SU-DHL-6 (cell line): ENCODE results near the gene FRMD4B.

Experiments used
- H2AFZ ChIP-seq: fragments of 200-600 bp; sonication (generic); 2 replicates; pipeline ENCODE4 v1.6.1; 2014; ENCODE audit warnings: low read depth, mild to moderate bottlenecking, moderate library complexity, mixed read lengths, antibody characterized with exemption, low read length; ENCODE audit not compliant: severe bottlenecking
- H3F3A ChIP-seq: fragments of 200-600 bp; shearing (Covaris generic); 2 replicates; pipeline ENCODE4 v1.6.0; 2016; ENCODE audit warnings: antibody characterized with exemption, mild to moderate bottlenecking; ENCODE audit not compliant: insufficient read depth
- H3K27ac ChIP-seq: fragments of 200-600 bp; sonication (generic); 2 replicates; pipeline ENCODE4 v1.5.1; 2016; ENCODE audit warnings: low read depth, mild to moderate bottlenecking, low read length, moderate library complexity, mixed read lengths
- H3K27me3 ChIP-seq: fragments of 200-600 bp; sonication (generic), shearing (Covaris generic); 2 replicates; pipeline ENCODE4 v1.6.0; 2014; ENCODE audit warnings: mild to moderate bottlenecking, low read length
- H3K36me3 ChIP-seq: fragments of 200-600 bp; sonication (generic); 2 replicates; pipeline ENCODE4 v1.6.1; 2014; ENCODE audit warnings: mild to moderate bottlenecking, low read length, mixed read lengths
- H3K4me2 ChIP-seq: fragments of 300-600, 200-600 bp; shearing (Covaris generic), sonication (generic); 2 replicates; pipeline ENCODE4 v1.6.0; 2014; ENCODE audit warnings: low read length, low read depth, mild to moderate bottlenecking; ENCODE audit not compliant: poor library complexity, severe bottlenecking
- H3K4me3 ChIP-seq: fragments of 200-600 bp; sonication (generic); 2 replicates; pipeline ENCODE4 v1.5.1; 2014; ENCODE audit warnings: antibody characterized with exemption, low read length, mild to moderate bottlenecking, mixed read lengths; ENCODE audit not compliant: insufficient read depth, poor library complexity, severe bottlenecking
- H3K79me2 ChIP-seq: fragments of 200-600 bp; sonication (generic); 2 replicates; pipeline ENCODE4 v1.6.1; 2014; ENCODE audit warnings: mild to moderate bottlenecking, low read length, moderate library complexity; ENCODE audit not compliant: insufficient read depth
- H3K9ac ChIP-seq: fragments of 200-600 bp; sonication (generic); 2 replicates; pipeline ENCODE4 v1.7.0; 2014; ENCODE audit warnings: mild to moderate bottlenecking, low read length
- H3K9me2 ChIP-seq: fragments of 200-600 bp; sonication (generic); replicated peaks from 2 replicates; pipeline ENCODE4 v1.6.1; 2014; ENCODE audit warnings: low read length; ENCODE audit not compliant: insufficient read depth
- H3K9me3 ChIP-seq: fragments of 200-600 bp; sonication (generic); 2 replicates; pipeline ENCODE4 v1.6.1; 2014; ENCODE audit warnings: low read length, mixed read lengths; ENCODE audit not compliant: insufficient read depth
- H4K20me1 ChIP-seq: fragments of 200-600 bp; sonication (generic); 2 replicates; pipeline ENCODE4 v1.6.1; 2014; ENCODE audit warnings: low read depth, mild to moderate bottlenecking, antibody characterized with exemption, low read length, moderate library complexity, mixed read lengths
- CTCF ChIP-seq: fragments of 200-600 bp; sonication (generic); IDR thresholded peaks from one replicate; pipeline ENCODE4 v1.5.1; 2017; ENCODE audit warnings: antibody characterized with exemption, mild to moderate bottlenecking, low read length, moderate library complexity; ENCODE audit not compliant: insufficient read depth, poor library complexity, severe bottlenecking
- EZH2phosphoT487 ChIP-seq: fragments of 200-600 bp; sonication (generic), shearing (Covaris generic); conservative IDR thresholded peaks from 2 replicates; pipeline ENCODE4 v1.6.1; 2018; ENCODE audit warnings: mild to moderate bottlenecking, antibody characterized with exemption, low read length, moderate library complexity, mixed read lengths

The FRMD4B gene

GRCh38 chr3:69197455-69197854, 188.4 kb downstream of the FRMD4B start:
- TF ChIP-seq CTCF (no peak), EZH2phosphoT487 (no peak)
- no peaks in the 10 kb centered on the region for H3F3A ChIP-seq
- H3K9me2 ChIP-seq: no peaks in the 10 kb centered on the region
- no peak overlapping the region for H3K4me3 ChIP-seq
- H3K36me3 ChIP-seq: no peaks in the 10 kb centered on the region
- H3K79me2 ChIP-seq: no peaks in the 10 kb centered on the region
- H3K27me3 ChIP-seq: no peaks in the 10 kb centered on the region
- H3K9me3 ChIP-seq: no peaks in the 10 kb centered on the region
- no peak overlapping the region for H3K4me2 ChIP-seq
- no peak overlapping the region for H3K9ac ChIP-seq
- H3K27ac ChIP-seq: no peak overlapping the region
- no peaks in the 10 kb centered on the region for H4K20me1 ChIP-seq
- no peak overlapping the region for H2AFZ ChIP-seq

GRCh38 chr3:69196876-69197275, 189.0 kb downstream of the FRMD4B start:
- Histone ChIP-seq H3K9me2 (no peaks in the 10 kb centered on the region), H2AFZ (no peak overlapping the region), H3K9ac (no peak overlapping the region), H3K79me2 (no peaks in the 10 kb centered on the region), H3F3A (no peaks in the 10 kb centered on the region), H3K27ac (no peak overlapping the region), H4K20me1 (no peaks in the 10 kb centered on the region), H3K4me3 (no peak overlapping the region), H3K36me3 (no peaks in the 10 kb centered on the region), H3K9me3 (no peaks in the 10 kb centered on the region), H3K27me3 (no peaks in the 10 kb centered on the region), H3K4me2 (no peak overlapping the region)
- no peak for TF ChIP-seq CTCF
- TF ChIP-seq EZH2phosphoT487: no peak

- no peaks in the 10 kb centered on the region for H3K36me3 ChIP-seq
- no peaks in the 10 kb centered on the region for H3K9me2 ChIP-seq
- no peaks in the 10 kb centered on the region for H3K27me3 ChIP-seq
- H4K20me1 ChIP-seq: no peaks in the 10 kb centered on the region
- H3K9me3 ChIP-seq: no peaks in the 10 kb centered on the region
- H3F3A ChIP-seq: no peaks in the 10 kb centered on the region
- no peak overlapping the region for H3K9ac ChIP-seq
- no peak overlapping the region for H3K4me2 ChIP-seq
- H3K4me3 ChIP-seq: no peak overlapping the region
- H3K79me2 ChIP-seq: no peaks in the 10 kb centered on the region
- no peak for TF ChIP-seq EZH2phosphoT487
- no peak overlapping the region for H2AFZ ChIP-seq
- no peak overlapping the region for H3K27ac ChIP-seq
Measured at GRCh38 chr3:69194431-69195165, 191.3 kb downstream of the FRMD4B start.

- Histone ChIP-seq H3K4me2 (no peak overlapping the region), H3K4me3 (no peak overlapping the region), H3K79me2 (no peaks in the 10 kb centered on the region), H3F3A (no peaks in the 10 kb centered on the region), H4K20me1 (no peaks in the 10 kb centered on the region), H2AFZ (no peak overlapping the region), H3K36me3 (no peaks in the 10 kb centered on the region), H3K9me2 (no peaks in the 10 kb centered on the region), H3K27ac (no peak overlapping the region), H3K9ac (no peak overlapping the region), H3K27me3 (no peaks in the 10 kb centered on the region), H3K9me3 (no peaks in the 10 kb centered on the region)
- TF ChIP-seq CTCF (no peak), EZH2phosphoT487 (no peak)
Measured at GRCh38 chr3:69193749-69194148, 192.1 kb downstream of the FRMD4B start.
